ENCODE data around the gene OSBPL9.
"Not testable (repeated sequence)": the region's sequence is repeated elsewhere in the genome, so short reads cannot be mapped to it uniquely, and the experiment has no call there.

The OSBPL9 gene

DNA sequence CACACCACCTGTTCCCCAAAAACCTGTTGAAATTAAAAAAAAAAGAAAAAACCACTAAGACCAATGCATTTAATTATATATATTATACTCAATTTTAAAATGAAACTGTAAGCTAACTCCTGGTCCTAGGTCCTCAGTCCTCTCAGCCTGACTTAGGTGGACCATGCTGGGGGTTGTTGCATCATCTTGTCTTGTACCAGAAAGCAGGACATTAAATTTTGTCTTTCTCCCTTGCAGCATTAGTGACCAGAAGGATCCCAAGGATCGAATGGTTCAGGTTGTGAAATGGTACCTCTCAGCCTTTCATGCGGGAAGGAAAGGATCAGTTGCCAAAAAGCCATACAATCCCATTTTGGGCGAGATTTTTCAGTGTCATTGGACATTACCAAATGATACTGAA is 164.0 kb downstream of the OSBPL9 start:
- DNase-seq (ENCODE audit: low read depth, low spot score): no peak

DNA sequence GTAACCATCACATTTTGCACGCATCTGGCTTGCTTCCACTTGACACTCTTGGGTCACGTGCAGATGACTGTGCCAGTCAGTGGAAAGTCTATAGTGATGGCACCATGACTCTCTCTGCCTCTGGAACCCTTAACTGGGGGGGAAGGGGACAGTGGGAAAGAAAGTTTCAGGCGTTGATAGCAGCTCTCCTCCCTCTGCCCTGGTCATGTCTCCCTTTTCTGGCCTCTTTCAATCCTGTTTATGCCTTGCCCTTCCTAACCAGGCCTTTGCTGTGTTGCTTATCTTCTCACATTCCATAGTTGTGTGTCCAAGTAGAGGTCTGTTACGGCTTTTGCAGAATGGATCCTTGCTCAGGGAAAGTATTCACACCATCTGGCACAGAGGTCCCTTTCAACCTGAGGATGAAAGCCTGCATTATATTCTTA is 168.1 kb downstream of the OSBPL9 start:
- no peak for DNase-seq (ENCODE audit: low read depth, low spot score)

DNA sequence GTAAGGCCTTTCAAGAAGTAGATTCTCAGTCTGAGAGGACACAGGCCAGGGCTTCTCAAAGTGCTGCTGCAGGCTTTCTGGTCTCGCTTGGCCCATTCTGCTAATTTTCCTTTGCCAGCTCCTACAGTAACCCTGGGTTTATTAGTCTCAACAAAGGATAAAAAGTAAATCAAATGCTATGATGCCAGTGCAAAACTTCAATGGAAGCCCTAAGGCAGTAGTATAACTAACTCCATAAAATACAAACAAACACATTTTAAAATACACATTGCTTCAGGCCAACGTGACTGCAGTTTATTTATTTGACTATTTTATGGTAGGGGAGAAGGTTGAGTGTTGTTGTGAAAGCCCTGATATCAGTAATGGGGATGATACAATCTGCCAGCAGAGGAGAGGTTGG is 172.0 kb downstream of the OSBPL9 start:
- DNase-seq (ENCODE audit: low read depth, low spot score): no peak

DNA sequence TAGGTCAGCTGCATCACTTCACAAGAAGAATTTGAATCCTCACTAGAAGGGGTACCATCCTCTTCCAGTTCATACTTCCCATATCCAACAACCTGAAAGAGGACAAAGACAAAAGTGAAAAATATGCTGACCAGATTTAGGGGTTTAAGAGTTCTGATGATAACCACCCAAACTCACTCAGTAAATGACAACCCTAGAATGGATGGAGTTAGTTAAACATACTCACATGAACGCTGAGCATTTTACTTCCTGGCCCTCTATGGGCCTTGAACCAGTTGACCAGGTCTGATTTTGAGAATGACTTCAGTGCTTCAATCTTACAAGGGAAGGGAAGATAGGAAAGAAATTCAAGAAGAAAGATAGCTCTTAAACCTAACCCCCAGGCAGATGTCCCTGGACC is 172.4 kb downstream of the OSBPL9 start:
- no peak for DNase-seq (ENCODE audit: low read depth, low spot score)

DNA sequence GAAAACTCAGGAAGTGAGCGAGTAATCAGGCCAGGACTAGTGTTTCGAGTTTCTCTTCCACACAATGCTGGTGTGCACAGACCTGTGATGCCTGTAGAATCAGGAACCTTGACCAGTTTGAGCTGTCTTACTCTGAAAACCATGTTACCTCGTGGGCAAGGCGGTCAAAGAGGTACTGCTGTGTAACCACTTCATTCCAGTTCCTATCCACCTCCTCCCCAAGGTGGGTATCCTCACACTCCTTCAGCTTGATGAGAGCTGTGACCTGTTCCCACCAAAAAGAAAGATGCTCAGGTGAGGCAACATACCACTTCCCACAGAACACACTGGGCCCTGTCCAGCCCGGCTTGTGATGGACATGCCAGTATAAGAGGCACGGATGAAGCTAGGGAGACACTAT is 173.5 kb downstream of the OSBPL9 start:
- no peak for DNase-seq (ENCODE audit: low read depth, low spot score)

DNA sequence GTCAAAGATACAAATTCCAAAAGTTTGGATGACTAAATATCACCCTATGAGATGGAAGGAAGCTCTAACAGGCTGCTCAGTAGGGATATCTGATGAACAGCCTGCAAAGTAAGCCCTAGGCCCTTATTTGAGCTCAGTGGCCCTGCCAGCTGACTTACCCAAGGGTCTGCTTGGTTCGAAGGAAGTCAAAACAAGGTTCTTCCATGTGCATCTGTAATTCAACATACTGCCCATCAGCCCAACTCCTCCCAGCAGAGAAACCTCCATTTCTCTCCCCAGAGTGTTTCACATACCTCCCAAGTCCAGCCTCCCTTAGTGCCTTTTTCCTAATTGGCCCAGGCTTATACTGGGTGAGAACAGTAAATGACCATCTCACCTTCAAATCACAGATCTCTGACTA is 175.0 kb downstream of the OSBPL9 start:
- DNase-seq (ENCODE audit: low read depth, low spot score): no peak

DNA sequence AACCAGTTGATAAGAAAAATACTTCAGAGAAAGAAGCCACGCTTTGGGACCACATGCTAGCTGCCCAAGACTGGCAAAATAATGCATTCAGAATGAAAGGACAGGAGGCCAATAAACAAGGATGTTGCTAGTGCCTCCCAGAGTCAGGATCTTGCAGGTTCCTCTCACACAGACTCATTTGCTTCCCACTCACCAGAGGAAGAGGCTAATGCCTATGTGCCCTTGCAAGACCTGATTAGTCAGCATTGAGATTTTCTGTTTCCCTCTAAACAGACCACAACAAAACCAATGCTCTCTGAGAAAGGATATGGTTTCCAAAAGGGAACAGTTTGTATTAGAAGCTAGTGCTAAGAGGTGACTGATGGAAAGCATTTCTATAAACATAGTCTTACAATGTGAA is 176.0 kb downstream of the OSBPL9 start:
- no peak for DNase-seq (ENCODE audit: low read depth, low spot score)

DNA sequence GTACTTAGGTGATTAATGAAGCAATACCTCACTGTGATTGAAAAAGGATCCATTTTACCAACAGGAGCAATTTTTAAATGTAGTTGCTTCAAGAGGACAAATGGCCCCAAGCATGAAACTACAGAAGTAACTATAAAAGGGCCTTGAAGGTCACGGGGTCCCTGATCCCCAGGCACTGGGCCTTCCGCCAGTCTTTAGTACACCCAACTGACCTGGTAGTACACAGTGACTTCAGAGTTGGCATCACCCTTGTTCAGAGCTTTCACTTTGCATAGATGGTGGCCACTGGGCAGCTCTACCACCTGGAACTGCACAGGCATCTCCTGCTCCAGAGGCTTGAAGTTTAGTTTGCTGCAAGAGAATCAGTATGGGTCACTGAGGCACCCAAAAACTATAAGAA is 177.4 kb downstream of the OSBPL9 start:
- no peak for DNase-seq (ENCODE audit: low read depth, low spot score)

DNA sequence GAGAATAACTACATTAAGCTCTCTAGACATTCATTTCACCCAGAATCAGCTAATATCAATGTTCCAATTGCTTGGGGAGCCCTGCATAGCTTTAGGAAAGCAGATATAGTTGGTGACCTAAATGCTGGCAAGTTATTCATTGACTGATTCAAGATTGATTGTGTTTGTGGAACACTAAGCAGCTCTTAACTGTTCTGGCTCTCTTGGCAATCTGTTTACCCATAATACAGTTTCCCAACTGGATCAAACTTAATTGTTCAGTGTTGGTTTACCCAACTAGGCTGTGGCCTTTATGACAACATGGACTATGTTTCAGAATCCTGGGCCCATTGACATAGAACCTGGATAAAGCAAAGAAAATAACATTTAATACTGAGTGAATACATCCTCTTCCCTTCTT is 178.0 kb downstream of the OSBPL9 start:
- no peak for DNase-seq (ENCODE audit: low read depth, low spot score)

DNA sequence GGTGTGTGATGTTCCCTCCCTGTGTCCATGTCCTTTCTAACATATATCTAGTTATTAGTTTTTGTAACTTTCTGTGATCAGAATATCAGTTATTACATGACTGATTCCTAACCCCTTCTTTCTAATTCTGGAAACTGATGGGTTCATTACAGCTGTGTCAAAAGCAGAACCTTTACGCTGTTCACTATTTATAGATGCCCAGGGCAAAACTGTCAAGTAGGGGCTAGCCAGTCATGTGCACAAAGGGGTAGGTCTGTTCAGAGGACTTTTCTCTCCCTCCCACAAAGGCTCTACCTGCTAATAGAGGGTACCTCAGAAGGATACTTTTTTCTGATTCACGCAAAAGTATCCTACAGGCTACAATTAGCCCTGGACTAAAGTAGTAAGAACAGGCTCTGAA is 182.5 kb downstream of the OSBPL9 start:
- no peak for DNase-seq (ENCODE audit: low read depth, low spot score)

DNA sequence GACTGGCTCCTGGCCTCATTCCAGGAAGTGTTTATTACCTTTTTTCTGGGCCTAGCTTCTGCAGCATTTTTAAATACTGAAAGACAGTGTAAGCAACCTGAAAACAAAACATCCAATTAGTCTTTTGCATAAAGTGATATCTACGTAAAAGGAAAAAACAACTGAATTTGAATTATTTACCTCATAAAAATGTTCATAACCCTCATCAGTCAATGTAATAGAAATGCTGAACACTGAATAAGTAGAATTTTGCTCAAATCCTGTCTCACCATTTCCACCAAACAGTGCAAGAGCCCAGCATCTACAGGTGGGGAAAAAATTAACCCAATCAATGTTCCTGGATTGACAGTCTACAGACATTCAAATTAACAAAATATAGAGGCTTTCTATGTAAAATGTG is 197.6 kb downstream of the OSBPL9 start:
- no peak for DNase-seq (ENCODE audit: low read depth, low spot score)

DNA sequence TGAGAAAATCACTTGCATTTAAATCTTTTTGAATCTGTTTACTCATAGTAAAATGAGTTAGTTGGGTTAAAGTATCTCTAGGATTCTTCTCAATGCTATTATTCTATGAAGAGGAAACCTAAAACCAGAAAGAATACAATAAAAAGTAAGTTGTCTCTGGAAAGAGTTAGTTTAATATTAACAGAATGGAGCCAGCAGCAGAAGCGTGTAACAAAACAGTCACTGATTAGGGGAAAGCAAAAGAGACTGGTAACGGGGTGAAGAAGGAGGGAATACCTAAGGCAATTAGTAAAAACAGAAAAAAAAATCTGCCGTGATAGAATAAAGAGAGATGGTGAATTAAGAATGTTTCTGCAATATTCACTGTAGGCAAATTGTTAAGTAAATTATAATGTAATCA is 201.6 kb downstream of the OSBPL9 start:
- no peak for DNase-seq (ENCODE audit: low read depth, low spot score)

DNA sequence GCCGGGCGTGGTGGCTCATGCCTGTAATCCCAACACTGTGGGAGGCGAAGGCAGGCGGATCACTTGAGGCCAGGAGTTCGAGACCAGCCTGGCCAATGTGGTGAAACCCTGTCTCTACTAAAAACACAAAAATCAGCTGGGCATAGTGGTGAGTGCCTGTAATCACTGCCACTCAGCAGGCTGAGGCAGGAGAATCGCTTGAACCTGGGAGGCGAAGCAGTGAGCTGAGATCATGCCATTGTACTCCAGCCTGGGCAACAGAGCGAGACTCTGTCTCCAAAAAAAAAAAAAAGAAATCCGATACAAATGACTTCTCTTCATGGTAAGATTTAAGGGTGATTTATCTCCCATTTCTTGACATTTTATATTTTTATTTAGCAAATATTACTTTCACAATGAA is 202.1 kb downstream of the OSBPL9 start:
- not testable (repeated sequence) for DNase-seq (ENCODE audit: low read depth, low spot score)

DNA sequence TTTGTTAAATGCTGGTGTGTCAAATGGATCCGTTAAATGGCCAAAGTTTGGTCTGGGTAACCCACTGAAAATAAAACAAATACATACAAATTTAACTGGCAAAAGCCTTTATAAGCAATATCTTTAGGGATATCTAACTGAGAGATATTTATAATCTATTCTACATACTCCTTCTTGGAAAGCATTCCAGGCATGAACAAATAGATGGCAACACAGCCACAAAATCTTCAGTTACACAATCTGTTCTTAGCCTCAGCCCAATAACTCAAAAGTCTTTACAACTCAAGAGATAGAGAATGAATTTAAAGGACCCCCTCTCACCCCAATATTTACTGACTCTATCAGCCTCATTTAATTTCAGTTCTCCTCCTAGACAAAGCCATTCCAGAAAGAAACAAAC is 202.9 kb downstream of the OSBPL9 start:
- no peak for DNase-seq (ENCODE audit: low read depth, low spot score)

DNA sequence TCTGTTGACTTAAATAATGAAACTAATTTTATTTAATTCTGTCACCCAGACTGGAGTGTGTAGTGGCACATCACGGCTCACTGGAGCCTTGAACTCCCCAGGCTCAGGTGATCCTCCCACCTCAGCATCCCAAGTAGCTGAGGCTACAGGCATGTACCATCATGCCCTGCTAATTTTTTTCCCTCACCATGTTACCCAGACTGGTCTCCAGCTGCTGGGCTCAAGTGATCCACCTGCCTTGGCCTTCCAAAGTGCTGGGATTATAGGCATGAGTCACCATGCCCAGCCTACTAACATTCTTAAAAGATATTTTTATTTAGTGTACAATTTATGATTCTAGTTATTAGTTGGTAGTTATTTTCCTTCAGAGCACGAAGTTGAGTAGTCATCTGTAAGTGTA is 212.2 kb downstream of the OSBPL9 start:
- no peak for DNase-seq (ENCODE audit: low read depth, low spot score)

DNA sequence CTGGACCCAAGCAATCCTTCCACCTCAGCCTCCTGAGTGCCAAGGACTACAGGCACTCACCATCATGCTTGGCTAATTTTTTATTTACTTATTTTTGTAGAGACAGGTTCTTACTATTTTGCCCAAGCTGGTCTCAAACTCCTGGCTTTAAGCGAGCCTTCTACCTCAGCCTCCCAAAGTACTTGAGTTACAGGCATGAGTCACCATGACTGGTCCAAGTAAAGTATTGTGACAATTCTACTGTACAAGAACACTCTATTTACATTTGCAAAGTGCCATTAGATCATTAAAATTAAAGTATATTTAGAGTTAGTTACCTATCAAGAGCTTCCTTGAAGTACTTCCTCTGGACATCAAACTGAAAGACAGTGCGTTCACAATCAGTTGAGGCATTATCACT is 216.8 kb downstream of the OSBPL9 start:
- DNase-seq (ENCODE audit: low read depth, low spot score): no peak

DNA sequence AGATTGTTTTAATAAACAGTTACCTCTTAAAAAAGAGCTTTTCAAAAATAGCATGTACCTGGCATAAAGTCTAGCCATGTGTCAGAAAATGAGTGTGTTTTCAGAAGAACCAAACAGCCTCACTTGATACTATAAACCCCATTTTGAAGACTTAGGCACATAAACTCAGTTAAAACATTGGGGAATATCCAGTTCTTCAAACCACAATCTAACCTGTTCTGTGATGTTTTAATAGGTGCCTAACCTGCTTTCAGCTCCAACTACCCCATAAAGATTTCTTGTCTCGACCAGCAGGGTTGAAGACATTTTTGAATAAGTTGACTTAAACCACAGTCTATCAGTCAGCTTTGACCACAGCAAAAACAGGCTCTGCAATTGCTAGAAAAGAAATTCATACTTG is 220.4 kb downstream of the OSBPL9 start:
- DNase-seq (ENCODE audit: low read depth, low spot score): no peak

All from smooth muscle cell of the brain vasculature (primary cell).